SK-N-SH (cell line): ENCODE results near the gene CALB2. TPM values are rescaled to one million over a fixed set of nuclear protein-coding genes. Genes with fewer than 3 reads are reported as not detected.

Experiments used
- CTCF ChIA-PET: fragments of 300-600, 350-600 bp; formaldehyde crosslinking; extraction: SDS; loops from one replicate; lab custom pipeline; 2021; lab: Yijun Ruan, JAX
- POLR2A ChIA-PET: fragments of 350-600 bp; sonication (Branson Sonifier 250); formaldehyde crosslinking; extraction: SDS; loops from one replicate; lab custom pipeline; 2020; ENCODE audit warnings: antibody characterized with exemption, inconsistent platforms; lab: Yijun Ruan, JAX
- DNase-seq: peaks from one replicate; pipeline ENCODE4 v3.0.0; 2012
- H2AFZ ChIP-seq: fragments of 200-600 bp; sonication (generic); 2 replicates; pipeline ENCODE4 v1.8.1; 2016; ENCODE audit warnings: antibody characterized with exemption, mild to moderate bottlenecking, low read depth
- H3F3A ChIP-seq: fragments of 200-600 bp; sonication (generic); replicated peaks from 2 replicates; pipeline ENCODE3; 2016; ENCODE audit warnings: antibody characterized with exemption, mild to moderate bottlenecking; ENCODE audit not compliant: insufficient read depth
- H3K27ac ChIP-seq, 2 experiments: fragments of 200-500 bp in 1 of 2; fragments of 200-600 bp in 1 of 2; sonication (Bioruptor generic) in 1 of 2; sonication (generic), shearing (Covaris generic) in 1 of 2; 2 replicates each; pipeline versions ENCODE4 v1.5.1 to v1.6.1; 2014 to 2016; ENCODE audit warnings: low read depth in 2 of 2, inconsistent platforms in 1 of 2, low read length in 1 of 2, mild to moderate bottlenecking in 1 of 2, mixed read lengths in 1 of 2
- H3K27me3 ChIP-seq: fragments of 200-600 bp; sonication (generic), shearing (Covaris generic); 2 replicates; pipeline ENCODE4 v1.6.1; 2016; ENCODE audit warnings: mixed run types; ENCODE audit not compliant: insufficient read depth
- H3K36me3 ChIP-seq, 2 experiments: fragments of 200-500 bp in 1 of 2; fragments of 200-600 bp in 1 of 2; sonication (Bioruptor generic) in 1 of 2; sonication (generic) in 1 of 2; replicated peaks in 1 of 2; 2 replicates each; pipeline versions ENCODE3 to v1.5.1; 2014 to 2016; ENCODE audit warnings: low read length in 1 of 2, mild to moderate bottlenecking in 1 of 2; ENCODE audit not compliant: insufficient read depth in 2 of 2, control insufficient read depth in 1 of 2
- H3K4me1 ChIP-seq, 2 experiments: fragments of 200-500 bp in 1 of 2; fragments of 200-600 bp in 1 of 2; sonication (Bioruptor generic) in 1 of 2; sonication (generic), shearing (Covaris generic) in 1 of 2; 2 replicates each; pipeline versions ENCODE4 v1.5.1 to v1.6.1; 2014 to 2016; ENCODE audit warnings: low read depth in 1 of 2, low read length in 1 of 2, mixed run types in 1 of 2; ENCODE audit not compliant: insufficient read depth in 2 of 2, control insufficient read depth in 1 of 2
- H3K4me2 ChIP-seq: fragments of 200-600 bp; sonication (generic), shearing (Covaris generic); 2 replicates; pipeline ENCODE4 v1.6.1; 2017; ENCODE audit warnings: mixed run types
- H3K4me3 ChIP-seq, 2 experiments: fragments of 200-500 bp in 1 of 2; fragments of 200-600 bp in 1 of 2; sonication (Bioruptor generic) in 1 of 2; sonication (generic), shearing (Covaris generic) in 1 of 2; 2 replicates each; pipeline versions ENCODE4 v1.5.1 to v1.8.1; 2014 to 2016; ENCODE audit warnings: low read depth in 2 of 2, inconsistent platforms in 1 of 2, low read length in 1 of 2, mild to moderate bottlenecking in 1 of 2, mixed read lengths in 1 of 2, moderate library complexity in 1 of 2
- H3K79me2 ChIP-seq: fragments of 200-600 bp; sonication (generic); 2 replicates; pipeline ENCODE4 v1.8.1; 2017; ENCODE audit warnings: mild to moderate bottlenecking; ENCODE audit not compliant: insufficient read depth
- H3K9ac ChIP-seq: fragments of 200-600 bp; sonication (generic); 2 replicates; pipeline ENCODE4 v1.6.1; 2017; ENCODE audit warnings: mixed run types
- H3K9me2 ChIP-seq: fragments of 200-600 bp; sonication (generic); 2 replicates; pipeline ENCODE4 v1.6.1; 2017; ENCODE audit warnings: mixed run types
- H3K9me3 ChIP-seq: fragments of 200-600 bp; sonication (generic); 2 replicates; pipeline ENCODE4 v1.6.1; 2017; ENCODE audit warnings: mixed run types, mild to moderate bottlenecking, moderate library complexity
- H4K20me1 ChIP-seq: fragments of 200-600 bp; sonication (generic); 2 replicates; pipeline ENCODE4 v1.6.1; 2017; ENCODE audit warnings: mild to moderate bottlenecking, mixed run types; ENCODE audit not compliant: insufficient read depth
- CHD2 ChIP-seq: fragments of 150-350 bp; IDR thresholded peaks from 2 replicates; pipeline ENCODE4 v1.6.1; 2018; ENCODE audit warnings: low read length; ENCODE audit not compliant: partially characterized antibody
- CTCF ChIP-seq: fragments of 200-600 bp; sonication (generic); IDR thresholded peaks from 2 replicates; pipeline ENCODE4 v1.6.1; 2017; ENCODE audit warnings: antibody characterized with exemption, mild to moderate bottlenecking, moderate library complexity
- ELF1 ChIP-seq: IDR thresholded peaks from 2 replicates; pipeline ENCODE4 v1.4.0; 2012
- FOSL2 ChIP-seq: IDR thresholded peaks from 2 replicates; pipeline ENCODE4 v1.4.0; 2012; ENCODE audit warnings: low read depth, mild to moderate bottlenecking, moderate library complexity, borderline replicate concordance
- FOXJ3 ChIP-seq: sonication (generic); formaldehyde crosslinking; IDR thresholded peaks from 2 replicates; pipeline ENCODE4 v1.5.1; 2020; ENCODE audit warnings: mild to moderate bottlenecking, missing genetic modification reagents
- GABPA ChIP-seq: IDR thresholded peaks from 2 replicates; pipeline ENCODE4 v1.4.0; 2012; ENCODE audit warnings: low read depth, mild to moderate bottlenecking
- JUND ChIP-seq: IDR thresholded peaks from 2 replicates; pipeline ENCODE4 v1.4.0; 2012
- MEF2A ChIP-seq: IDR thresholded peaks from 2 replicates; pipeline ENCODE4 v1.4.0; 2012; ENCODE audit warnings: low read depth, borderline replicate concordance
- MXI1 ChIP-seq: IDR thresholded peaks from 2 replicates; pipeline ENCODE4 v1.6.1; 2012; ENCODE audit warnings: mild to moderate bottlenecking, low read depth, low read length, improper control_type of control experiment
- NFIC ChIP-seq: IDR thresholded peaks from 2 replicates; pipeline ENCODE4 v1.4.0; 2012; ENCODE audit warnings: borderline replicate concordance
- NRF1 ChIP-seq: IDR thresholded peaks from 2 replicates; pipeline ENCODE4 v1.6.1; 2012; ENCODE audit warnings: low read depth, mild to moderate bottlenecking, low read length
- PBX3 ChIP-seq: IDR thresholded peaks from 2 replicates; pipeline ENCODE4; 2012
- RAD21 ChIP-seq: IDR thresholded peaks from 2 replicates; pipeline ENCODE4 v1.6.1; 2012; ENCODE audit warnings: mild to moderate bottlenecking, low read length
- RCOR1 ChIP-seq: fragments of 150-350 bp; IDR thresholded peaks from 2 replicates; pipeline ENCODE4 v1.6.1; 2017; ENCODE audit warnings: antibody characterized with exemption, low read length
- RFX5 ChIP-seq: IDR thresholded peaks from 2 replicates; pipeline ENCODE4 v1.6.1; 2012; ENCODE audit warnings: mild to moderate bottlenecking, improper control_type of control experiment, low read length
- RXRA ChIP-seq: IDR thresholded peaks from 2 replicates; pipeline ENCODE4 v1.4.0; 2012; ENCODE audit warnings: low read depth, mild to moderate bottlenecking, borderline replicate concordance
- SIN3A ChIP-seq: IDR thresholded peaks from 2 replicates; pipeline ENCODE4 v1.6.1; 2012; ENCODE audit warnings: low read depth, mild to moderate bottlenecking, low read length, moderate library complexity, borderline replicate concordance
- SMC3 ChIP-seq: IDR thresholded peaks from 2 replicates; pipeline ENCODE4 v1.6.1; 2012; ENCODE audit warnings: low read depth, low read length, improper control_type of control experiment
- TCF12 ChIP-seq: IDR thresholded peaks from 2 replicates; pipeline ENCODE4 v1.4.0; 2012
- TEAD4 ChIP-seq: IDR thresholded peaks from 2 replicates; pipeline ENCODE4 v1.4.0; 2012; ENCODE audit warnings: mild to moderate bottlenecking, borderline replicate concordance; ENCODE audit not compliant: insufficient read depth
- USF1 ChIP-seq: IDR thresholded peaks from 2 replicates; pipeline ENCODE4 v1.4.0; 2012; ENCODE audit warnings: low read depth, borderline replicate concordance
- WGBS: methylation state at CpG from one replicate; pipeline ENCODE4 v1.1.6; 2017; ENCODE audit warnings: low lambda C conversion rate; 5-methylcytosine and 5-hydroxymethylcytosine counted together
- polyA plus RNA-seq, 3 experiments: library from polyadenylated mRNA; depleted of rRNA; stranded (reverse); fragments of >200 nt; gene quantifications; 2 replicates each; pipeline ENCODE4 v1.2.3, GENCODE V29; 2012
- TF ChIP-seq, protein P1 (sequence below): fragments of 150-350 bp; IDR thresholded peaks from 2 replicates; pipeline ENCODE4 v1.6.1; 2017; ENCODE audit warnings: antibody characterized with exemption, low read length, low read depth, borderline replicate concordance
- TF ChIP-seq, protein P2 (sequence below): IDR thresholded peaks from 2 replicates; pipeline ENCODE4 v1.6.1; 2012; ENCODE audit warnings: mild to moderate bottlenecking, low read depth, low read length, moderate library complexity

Gene CALB2
- polyA plus RNA-seq, 1 of the 3 experiments (the other 2 are of a cell fraction): 0.12 TPM

DNA sequence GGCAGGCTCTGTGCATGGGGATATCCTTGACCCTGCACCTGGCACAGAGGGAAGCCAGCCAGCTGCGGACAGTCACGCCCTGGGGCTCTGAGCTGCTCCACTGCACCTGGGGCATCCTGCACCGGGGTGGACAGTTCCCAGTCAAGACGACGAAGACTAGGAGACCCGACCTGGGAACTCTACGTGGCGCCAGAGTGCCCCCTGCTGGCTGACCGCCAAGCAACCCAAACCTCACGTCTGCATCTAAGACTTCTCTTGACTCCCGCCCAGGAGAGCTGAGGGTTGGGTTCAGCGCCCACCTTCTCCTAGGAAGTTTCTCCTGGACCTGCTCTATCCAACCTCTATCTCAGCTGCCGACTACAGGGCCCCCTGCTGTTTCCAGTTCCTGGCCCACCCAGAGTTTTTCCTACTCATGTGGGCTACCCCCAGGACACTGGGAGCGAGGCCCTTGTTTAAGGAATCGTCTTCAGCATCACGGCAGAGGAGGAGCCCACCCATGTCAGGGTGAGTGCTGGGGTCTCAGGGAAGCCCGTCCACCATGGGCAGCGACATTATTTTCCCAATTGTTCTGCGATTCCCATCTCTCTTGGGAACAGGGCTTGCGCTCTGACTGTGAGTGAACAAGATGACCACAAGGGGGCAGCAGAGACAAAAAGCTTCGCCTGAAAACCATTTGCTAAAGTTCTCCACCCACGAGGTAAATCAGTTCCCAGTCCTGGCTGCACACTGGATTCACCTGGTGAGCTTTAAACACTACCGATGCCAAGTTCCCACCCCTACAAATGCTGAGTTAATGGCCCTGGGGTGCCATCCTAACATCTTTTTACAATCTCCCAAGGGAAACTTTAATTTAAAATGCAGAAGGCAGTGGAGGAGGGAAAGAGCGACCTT lies 54.0 kb downstream of the CALB2 start:
- peak; percentile 78 for DNase-seq
- 0 out of 2 replicates have a peak overlapping the region, but pooled peaks have one; percentile 46 for H3K4me2 ChIP-seq
- TF ChIP-seq RFX5: no peak
- no peak for TF ChIP-seq MEF2A
- TF ChIP-seq RXRA: no peak
- TF ChIP-seq RAD21: peak; percentile 77
- TF ChIP-seq TEAD4: no peak
- no peak for TF ChIP-seq CHD2
- TF ChIP-seq SMC3: peak; percentile 88
- no peak for TF ChIP-seq GABPA
- no peak for TF ChIP-seq SIN3A
- no peak for TF ChIP-seq ELF1
- no peak for TF ChIP-seq NFIC
- TF ChIP-seq, protein P1, sequence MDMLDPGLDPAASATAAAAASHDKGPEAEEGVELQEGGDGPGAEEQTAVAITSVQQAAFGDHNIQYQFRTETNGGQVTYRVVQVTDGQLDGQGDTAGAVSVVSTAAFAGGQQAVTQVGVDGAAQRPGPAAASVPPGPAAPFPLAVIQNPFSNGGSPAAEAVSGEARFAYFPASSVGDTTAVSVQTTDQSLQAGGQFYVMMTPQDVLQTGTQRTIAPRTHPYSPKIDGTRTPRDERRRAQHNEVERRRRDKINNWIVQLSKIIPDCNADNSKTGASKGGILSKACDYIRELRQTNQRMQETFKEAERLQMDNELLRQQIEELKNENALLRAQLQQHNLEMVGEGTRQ: no peak
- no peak for TF ChIP-seq NRF1
- TF ChIP-seq FOSL2: no peak
- TF ChIP-seq CTCF: peak; percentile 81
- TF ChIP-seq PBX3: no peak
- TF ChIP-seq MXI1: 0 out of 2 replicates have a peak, but pooled peaks have one; percentile 12
- TF ChIP-seq RCOR1: no peak
- no peak for TF ChIP-seq FOXJ3 (CRISPR knock-in tag)
- no peak for TF ChIP-seq USF1
- TF ChIP-seq, protein P2, sequence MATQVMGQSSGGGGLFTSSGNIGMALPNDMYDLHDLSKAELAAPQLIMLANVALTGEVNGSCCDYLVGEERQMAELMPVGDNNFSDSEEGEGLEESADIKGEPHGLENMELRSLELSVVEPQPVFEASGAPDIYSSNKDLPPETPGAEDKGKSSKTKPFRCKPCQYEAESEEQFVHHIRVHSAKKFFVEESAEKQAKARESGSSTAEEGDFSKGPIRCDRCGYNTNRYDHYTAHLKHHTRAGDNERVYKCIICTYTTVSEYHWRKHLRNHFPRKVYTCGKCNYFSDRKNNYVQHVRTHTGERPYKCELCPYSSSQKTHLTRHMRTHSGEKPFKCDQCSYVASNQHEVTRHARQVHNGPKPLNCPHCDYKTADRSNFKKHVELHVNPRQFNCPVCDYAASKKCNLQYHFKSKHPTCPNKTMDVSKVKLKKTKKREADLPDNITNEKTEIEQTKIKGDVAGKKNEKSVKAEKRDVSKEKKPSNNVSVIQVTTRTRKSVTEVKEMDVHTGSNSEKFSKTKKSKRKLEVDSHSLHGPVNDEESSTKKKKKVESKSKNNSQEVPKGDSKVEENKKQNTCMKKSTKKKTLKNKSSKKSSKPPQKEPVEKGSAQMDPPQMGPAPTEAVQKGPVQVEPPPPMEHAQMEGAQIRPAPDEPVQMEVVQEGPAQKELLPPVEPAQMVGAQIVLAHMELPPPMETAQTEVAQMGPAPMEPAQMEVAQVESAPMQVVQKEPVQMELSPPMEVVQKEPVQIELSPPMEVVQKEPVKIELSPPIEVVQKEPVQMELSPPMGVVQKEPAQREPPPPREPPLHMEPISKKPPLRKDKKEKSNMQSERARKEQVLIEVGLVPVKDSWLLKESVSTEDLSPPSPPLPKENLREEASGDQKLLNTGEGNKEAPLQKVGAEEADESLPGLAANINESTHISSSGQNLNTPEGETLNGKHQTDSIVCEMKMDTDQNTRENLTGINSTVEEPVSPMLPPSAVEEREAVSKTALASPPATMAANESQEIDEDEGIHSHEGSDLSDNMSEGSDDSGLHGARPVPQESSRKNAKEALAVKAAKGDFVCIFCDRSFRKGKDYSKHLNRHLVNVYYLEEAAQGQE: no peak
- TF ChIP-seq JUND: no peak
- no peak for TF ChIP-seq TCF12

More for the DNA sequence above, 54.0 kb downstream of the CALB2 start:
- Histone ChIP-seq H3K9me3 (no peaks in the 10 kb centered on the region), H3K9me2 (no peaks in the 10 kb centered on the region), H3K27ac (no peak overlapping the region), H3K4me3 (peak overlapping the region in 1 of 2 experiments; percentile 12; a peak in 2 of 4 replicates), H4K20me1 (no peaks in the 10 kb centered on the region), H3K4me1 (no peaks in the 10 kb centered on the region; a peak in 1 of 4 replicates), H2AFZ (peak overlapping the region; percentile 70; the same call in 1 of the 2 replicates), H3K9ac (no peak overlapping the region), H3F3A (no peaks in the 10 kb centered on the region), H3K27me3 (peaks cover 20% of the 10 kb centered on the region; the same call in 1 of the 2 replicates), H3K36me3 (no peaks in the 10 kb centered on the region), H3K79me2 (no peaks in the 10 kb centered on the region)
- POLR2A ChIA-PET: interaction anchor here (3.5 kb wide), 1 partner anchor 87 kb away, joined by 9 read pairs; no protein-coding TSS in a partner anchor
- CTCF ChIA-PET: interaction anchor here (0.6 to 6.0 kb wide), 58 partner anchors 8 to 642 kb away, joined by 3 to 162 read pairs (median 7); partner anchors contain the start of genes CMTR2 and ZNF23
- WGBS: 11% methylated on average over 15 of the region's 24 CpGs
